ENCODE data around the gene CADPS. TPM values are rescaled to one million over a fixed set of nuclear protein-coding genes. Genes with fewer than 3 reads are reported as not detected.

The CADPS gene
- total and polyA plus RNA-seq, 2 of the 4 experiments (the other 2 are of a cell fraction), result not detected

DNA sequence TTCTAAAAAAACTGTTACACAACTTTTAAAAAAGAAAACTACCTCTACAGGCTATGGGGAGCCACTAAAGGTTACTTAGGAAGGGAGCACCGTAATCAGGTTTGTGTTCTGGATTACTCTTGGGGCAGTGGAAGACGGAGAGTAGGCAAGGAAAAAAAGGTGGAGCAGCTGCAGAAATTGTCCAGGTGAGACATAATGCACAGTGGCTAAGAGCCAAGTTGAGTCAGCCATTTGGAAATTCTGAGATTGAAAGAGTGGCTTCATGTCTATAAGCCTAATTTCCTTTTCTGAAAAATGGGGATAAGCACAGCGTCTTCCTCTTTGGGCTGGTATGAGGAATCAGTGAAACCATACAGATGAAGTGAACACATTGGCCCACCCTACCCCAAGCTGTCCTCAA lies 195.2 kb downstream of the CADPS start:
- no peak overlapping the region for H3K23ac ChIP-seq (ENCODE audit: low read depth, low read length)
- dilution Hi-C loops (cut with HindIII; ENCODE audit: low sequenced_read_pairs, unreplicated experiment), result no loop called here

More for the DNA sequence above, 195.2 kb downstream of the CADPS start:
- POLR2A ChIA-PET (ENCODE audit: unreplicated experiment), result no interaction called here
- no peak overlapping the region for H2AK9ac ChIP-seq (replicated peaks; ENCODE audit: low read depth, low read length, poor library complexity)
- H3K79me1 ChIP-seq (ENCODE audit: low read depth in 1 of 2, low read length in 2 of 2), result no peaks in the 10 kb centered on the region
- no peaks in the 10 kb centered on the region for H3K36me3 ChIP-seq (ENCODE audit: control insufficient read depth, insufficient read depth, low read length)
- no peak overlapping the region for H3K4me3 ChIP-seq (ENCODE audit: insufficient read depth, low read depth, low read length)
- H2BK120ac ChIP-seq (ENCODE audit: low read depth, low read length), result no peak overlapping the region
- TF ChIP-seq, protein P1, sequence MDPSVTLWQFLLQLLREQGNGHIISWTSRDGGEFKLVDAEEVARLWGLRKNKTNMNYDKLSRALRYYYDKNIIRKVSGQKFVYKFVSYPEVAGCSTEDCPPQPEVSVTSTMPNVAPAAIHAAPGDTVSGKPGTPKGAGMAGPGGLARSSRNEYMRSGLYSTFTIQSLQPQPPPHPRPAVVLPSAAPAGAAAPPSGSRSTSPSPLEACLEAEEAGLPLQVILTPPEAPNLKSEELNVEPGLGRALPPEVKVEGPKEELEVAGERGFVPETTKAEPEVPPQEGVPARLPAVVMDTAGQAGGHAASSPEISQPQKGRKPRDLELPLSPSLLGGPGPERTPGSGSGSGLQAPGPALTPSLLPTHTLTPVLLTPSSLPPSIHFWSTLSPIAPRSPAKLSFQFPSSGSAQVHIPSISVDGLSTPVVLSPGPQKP (IDR thresholded peaks at IDR 0.05; ENCODE audit: borderline replicate concordance, low read depth, low read length), result no peak
- TF ChIP-seq MAZ (IDR thresholded peaks at IDR 0.05; ENCODE audit: borderline replicate concordance, low read depth, low read length), result no peak
- no peak for TF ChIP-seq RAD21 (IDR thresholded peaks at IDR 0.05; ENCODE audit: low read length)
- no peak for TF ChIP-seq CEBPB (IDR thresholded peaks at IDR 0.05; ENCODE audit: low read depth, low read length)
- TF ChIP-seq MAFK (IDR thresholded peaks at IDR 0.05; ENCODE audit: low read depth, low read length), result no peak
- TF ChIP-seq MXI1 (IDR thresholded peaks at IDR 0.05; ENCODE audit: borderline replicate concordance, low read depth, low read length), result no peak
- no peak for TF ChIP-seq CHD1 (IDR thresholded peaks at IDR 0.05; ENCODE audit: low read depth, low read length)
- no peak for TF ChIP-seq RCOR1 (IDR thresholded peaks at IDR 0.05; ENCODE audit: insufficient replicate concordance, low read length)
- TF ChIP-seq FOS (IDR thresholded peaks at IDR 0.05; ENCODE audit: low read depth, low read length), result no peak
- TF ChIP-seq NFE2L2 (IDR thresholded peaks at IDR 0.05; ENCODE audit: low read depth, low read length), result no peak
- no peak for TF ChIP-seq RFX5 (IDR thresholded peaks at IDR 0.05; ENCODE audit: low read depth, low read length)
- no peak for TF ChIP-seq BHLHE40 (IDR thresholded peaks at IDR 0.05; ENCODE audit: low read depth, low read length)
- TF ChIP-seq POLR2A (IDR thresholded peaks at IDR 0.05; ENCODE audit: low read depth, low read length), result no peak
- TF ChIP-seq, protein P2, sequence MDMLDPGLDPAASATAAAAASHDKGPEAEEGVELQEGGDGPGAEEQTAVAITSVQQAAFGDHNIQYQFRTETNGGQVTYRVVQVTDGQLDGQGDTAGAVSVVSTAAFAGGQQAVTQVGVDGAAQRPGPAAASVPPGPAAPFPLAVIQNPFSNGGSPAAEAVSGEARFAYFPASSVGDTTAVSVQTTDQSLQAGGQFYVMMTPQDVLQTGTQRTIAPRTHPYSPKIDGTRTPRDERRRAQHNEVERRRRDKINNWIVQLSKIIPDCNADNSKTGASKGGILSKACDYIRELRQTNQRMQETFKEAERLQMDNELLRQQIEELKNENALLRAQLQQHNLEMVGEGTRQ (IDR thresholded peaks at IDR 0.05; ENCODE audit: low read depth, low read length), result no peak
- TF ChIP-seq, protein P3, sequence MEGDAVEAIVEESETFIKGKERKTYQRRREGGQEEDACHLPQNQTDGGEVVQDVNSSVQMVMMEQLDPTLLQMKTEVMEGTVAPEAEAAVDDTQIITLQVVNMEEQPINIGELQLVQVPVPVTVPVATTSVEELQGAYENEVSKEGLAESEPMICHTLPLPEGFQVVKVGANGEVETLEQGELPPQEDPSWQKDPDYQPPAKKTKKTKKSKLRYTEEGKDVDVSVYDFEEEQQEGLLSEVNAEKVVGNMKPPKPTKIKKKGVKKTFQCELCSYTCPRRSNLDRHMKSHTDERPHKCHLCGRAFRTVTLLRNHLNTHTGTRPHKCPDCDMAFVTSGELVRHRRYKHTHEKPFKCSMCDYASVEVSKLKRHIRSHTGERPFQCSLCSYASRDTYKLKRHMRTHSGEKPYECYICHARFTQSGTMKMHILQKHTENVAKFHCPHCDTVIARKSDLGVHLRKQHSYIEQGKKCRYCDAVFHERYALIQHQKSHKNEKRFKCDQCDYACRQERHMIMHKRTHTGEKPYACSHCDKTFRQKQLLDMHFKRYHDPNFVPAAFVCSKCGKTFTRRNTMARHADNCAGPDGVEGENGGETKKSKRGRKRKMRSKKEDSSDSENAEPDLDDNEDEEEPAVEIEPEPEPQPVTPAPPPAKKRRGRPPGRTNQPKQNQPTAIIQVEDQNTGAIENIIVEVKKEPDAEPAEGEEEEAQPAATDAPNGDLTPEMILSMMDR (conservative IDR thresholded peaks at IDR 0.05; ENCODE audit: low read depth, low read length), result no peak
- no peak for TF ChIP-seq SMC3 (IDR thresholded peaks at IDR 0.05; ENCODE audit: low read depth, low read length)
- H4K20me1 ChIP-seq (ENCODE audit: insufficient read depth, low read length), result no peaks in the 10 kb centered on the region
- no peaks in the 10 kb centered on the region for H3K9me3 ChIP-seq (ENCODE audit: control insufficient read depth, insufficient read depth, low read length)
- H2AK5ac ChIP-seq (ENCODE audit: low read depth, low read length), result no peak overlapping the region
- H4K5ac ChIP-seq (ENCODE audit: low read depth, low read length), result no peak overlapping the region
- no peak overlapping the region for H2BK5ac ChIP-seq (ENCODE audit: low read depth, low read length, poor library complexity, severe bottlenecking)
- H3K18ac ChIP-seq (ENCODE audit: low read depth, low read length), result no peak overlapping the region
- H3K27ac ChIP-seq (ENCODE audit: insufficient read depth, low read length), result no peak overlapping the region
- ATAC-seq (ENCODE audit: low read depth), result no peak
- H2AFZ ChIP-seq (replicated peaks; ENCODE audit: low read length, poor library complexity), result no peak overlapping the region
- in situ Hi-C loops (cut with MboI; ENCODE audit: low sequenced_read_pairs), result no loop called here
- no CpG with 5 or more reads among the region's 3 CpGs for WGBS, 2 experiments (ENCODE audit: extremely low coverage in 2 of 2, insufficient read length in 1 of 2)
- no peak overlapping the region for H3K56ac ChIP-seq (ENCODE audit: extremely low read depth, insufficient read depth, low read length)
- H3K27me3 ChIP-seq (ENCODE audit: control insufficient read depth, insufficient read depth, low read length), result no peaks in the 10 kb centered on the region
- no peak for DNase-seq
- H2BK15ac ChIP-seq (ENCODE audit: low read depth, low read length), result no peak overlapping the region
- no peak overlapping the region for H2BK20ac ChIP-seq (ENCODE audit: low read depth, low read length)
- no peak overlapping the region for H3K4ac ChIP-seq (ENCODE audit: low read depth, low read length)
- H3K4me2 ChIP-seq (ENCODE audit: low read depth, low read length), result no peak overlapping the region
- H4K91ac ChIP-seq (ENCODE audit: insufficient read depth, low read depth, low read length), result no peak overlapping the region
- intact Hi-C loops (cut with micrococcal nuclease), result no loop called here
- CTCF ChIA-PET, result no interaction called here
- H3K4me1 ChIP-seq (ENCODE audit: control insufficient read depth, insufficient read depth, low read length), result no peaks in the 10 kb centered on the region
- no peak overlapping the region for H3K9ac ChIP-seq (ENCODE audit: low read depth, low read length)
- no peak overlapping the region for H3K14ac ChIP-seq (replicated peaks; ENCODE audit: low read depth, low read length)
- no TSS peak for BruUV-seq (replicated peaks)
- H3K9me1 ChIP-seq (ENCODE audit: insufficient read depth, low read length), result no peaks in the 10 kb centered on the region
- no peak overlapping the region for H4K8ac ChIP-seq (ENCODE audit: low read depth in 2 of 2, low read length in 2 of 2)
